Mammary epithelial cell (primary cell): ENCODE results near the gene IL23R.

Experiments
- EZH2 ChIP-seq: IDR thresholded peaks from 2 replicates; pipeline ENCODE4 v1.6.1; 2012; ENCODE audit warnings: low read length, inconsistent platforms, borderline replicate concordance
- TF ChIP-seq, protein P1 (sequence below), 2 donors: IDR thresholded peaks in 1 of 2; conservative IDR thresholded peaks in 1 of 2; 2 replicates each; pipeline ENCODE4 v1.5.1; 2011 to 2012; ENCODE audit warnings: inconsistent platforms in 2 of 2, low read length in 2 of 2, mild to moderate bottlenecking in 2 of 2, control low read depth in 1 of 2, low read depth in 1 of 2; ENCODE audit not compliant: insufficient read depth in 1 of 2; ENCODE audit errors: extremely low read depth in 1 of 2

DNA sequence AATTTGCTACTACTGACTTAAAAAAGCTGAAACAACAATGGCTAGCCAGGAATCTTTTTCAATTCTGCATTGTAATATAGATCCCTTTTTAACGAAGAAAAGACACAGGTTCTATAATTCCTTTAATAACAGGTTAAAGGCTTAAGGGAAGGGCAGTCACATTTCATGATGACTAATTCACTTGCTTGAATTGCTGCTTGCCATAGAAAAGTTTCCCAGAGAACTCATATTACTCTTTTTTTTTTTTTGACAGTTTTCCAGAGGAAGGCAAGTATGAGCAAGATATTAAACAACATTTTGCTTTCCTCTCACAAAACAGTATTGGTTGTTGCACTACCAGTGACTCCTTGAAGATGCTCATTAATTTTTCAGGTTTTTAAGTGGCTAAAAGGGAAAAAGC lies 60.9 kb downstream of the IL23R start:
- TF ChIP-seq, protein P1, sequence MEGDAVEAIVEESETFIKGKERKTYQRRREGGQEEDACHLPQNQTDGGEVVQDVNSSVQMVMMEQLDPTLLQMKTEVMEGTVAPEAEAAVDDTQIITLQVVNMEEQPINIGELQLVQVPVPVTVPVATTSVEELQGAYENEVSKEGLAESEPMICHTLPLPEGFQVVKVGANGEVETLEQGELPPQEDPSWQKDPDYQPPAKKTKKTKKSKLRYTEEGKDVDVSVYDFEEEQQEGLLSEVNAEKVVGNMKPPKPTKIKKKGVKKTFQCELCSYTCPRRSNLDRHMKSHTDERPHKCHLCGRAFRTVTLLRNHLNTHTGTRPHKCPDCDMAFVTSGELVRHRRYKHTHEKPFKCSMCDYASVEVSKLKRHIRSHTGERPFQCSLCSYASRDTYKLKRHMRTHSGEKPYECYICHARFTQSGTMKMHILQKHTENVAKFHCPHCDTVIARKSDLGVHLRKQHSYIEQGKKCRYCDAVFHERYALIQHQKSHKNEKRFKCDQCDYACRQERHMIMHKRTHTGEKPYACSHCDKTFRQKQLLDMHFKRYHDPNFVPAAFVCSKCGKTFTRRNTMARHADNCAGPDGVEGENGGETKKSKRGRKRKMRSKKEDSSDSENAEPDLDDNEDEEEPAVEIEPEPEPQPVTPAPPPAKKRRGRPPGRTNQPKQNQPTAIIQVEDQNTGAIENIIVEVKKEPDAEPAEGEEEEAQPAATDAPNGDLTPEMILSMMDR (conservative IDR thresholded peaks at IDR 0.05 in 1 of 2, IDR thresholded peaks at IDR 0.05 in 1 of 2; ENCODE audit: extremely low read depth in 1 of 2, insufficient read depth in 1 of 2, low read depth in 1 of 2, low read length in 2 of 2), result no peak
- TF ChIP-seq EZH2, result no peak
